Measurements from ENCODE around the gene SIK2. TPM values are rescaled to one million over a fixed set of nuclear protein-coding genes. Genes with fewer than 3 reads are reported as not detected.
A peak's percentile ranks its signal among the peaks of the same experiment; 100 is the strongest.

The SIK2 gene
- total RNA-seq, 8 experiments from 2014 or later, result 8.5 to 22.5 (median 12.1) TPM

DNA sequence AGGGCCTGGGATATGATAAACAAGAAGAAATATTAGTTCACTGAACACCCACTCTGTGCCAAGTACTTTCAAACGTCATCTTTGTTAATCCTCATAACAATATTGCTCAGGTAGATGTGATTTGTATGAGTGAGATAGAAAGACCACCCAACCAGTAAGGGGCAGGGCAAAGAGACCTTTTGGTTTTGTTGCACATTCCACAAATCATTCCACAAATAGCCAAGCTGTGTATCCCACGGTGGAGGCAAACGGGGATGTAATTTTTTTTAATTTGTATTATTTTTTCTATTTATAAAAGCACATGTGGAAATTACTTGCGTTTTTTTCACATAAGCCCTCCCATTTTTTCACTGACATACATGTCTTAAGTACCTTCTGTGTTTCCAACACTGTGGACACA is 32.8 kb upstream of the SIK2 start:
- Histone ChIP-seq H3K4me1 (replicated peaks in 1 of 2) (peaks cover 7 to 14% of the 10 kb centered on the region in 2 donors), H3K4me3 (no peak overlapping the region), H3K27ac (no peak overlapping the region)
- 0 to 89% (median 55%) methylated on average over 1 to 4 of the region's 4 CpGs; no CpG with 5 or more reads in 1 of the 10 experiments for WGBS, 10 experiments
- no peak for ATAC-seq (replicated peaks in 6 of 8)
- in situ Hi-C loops (cut with MboI; ENCODE audit: low pct_unique_long_range_greater_than_20kb in 2 of 9, low sequenced_read_pairs in 9 of 9, unreplicated experiment in 9 of 9), result loop anchor here in 1 of 9 experiments (10.0 kb wide), 1 partner anchor 115 kb away; no protein-coding TSS in a partner anchor

DNA sequence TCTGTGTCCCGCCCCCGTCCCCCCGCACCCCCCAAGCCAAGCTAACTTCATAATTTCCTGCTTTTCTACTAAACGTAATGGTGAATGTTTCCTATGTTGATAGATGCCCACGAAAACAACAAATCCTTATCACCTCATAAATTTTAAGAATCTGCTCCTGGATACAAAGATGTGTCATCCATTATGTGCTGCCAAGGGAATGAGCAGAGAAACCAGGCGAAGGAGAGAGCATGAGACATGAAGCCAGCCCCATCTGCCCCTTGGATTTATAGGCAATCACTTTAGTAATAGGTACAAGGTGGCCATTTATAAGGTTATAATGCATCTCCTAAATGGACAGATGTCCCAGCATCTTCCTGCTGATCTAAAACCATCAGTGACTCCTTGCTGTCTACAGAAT is 31.5 kb upstream of the SIK2 start:
- Histone ChIP-seq H3K4me1 (replicated peaks in 1 of 2) (peaks cover 10 to 21% of the 10 kb centered on the region in 2 donors), H3K4me3 (no peak overlapping the region), H3K27ac (no peak overlapping the region)
- 0 to 83% (median 80%) methylated on average over 1 to 4 of the region's 6 CpGs; no CpG with 5 or more reads in 6 of the 10 experiments for WGBS, 10 experiments
- in situ Hi-C loops (cut with MboI; ENCODE audit: low pct_unique_long_range_greater_than_20kb in 2 of 9, low sequenced_read_pairs in 9 of 9, unreplicated experiment in 9 of 9), result no loop called here
- no peak for ATAC-seq (replicated peaks in 6 of 8)

DNA sequence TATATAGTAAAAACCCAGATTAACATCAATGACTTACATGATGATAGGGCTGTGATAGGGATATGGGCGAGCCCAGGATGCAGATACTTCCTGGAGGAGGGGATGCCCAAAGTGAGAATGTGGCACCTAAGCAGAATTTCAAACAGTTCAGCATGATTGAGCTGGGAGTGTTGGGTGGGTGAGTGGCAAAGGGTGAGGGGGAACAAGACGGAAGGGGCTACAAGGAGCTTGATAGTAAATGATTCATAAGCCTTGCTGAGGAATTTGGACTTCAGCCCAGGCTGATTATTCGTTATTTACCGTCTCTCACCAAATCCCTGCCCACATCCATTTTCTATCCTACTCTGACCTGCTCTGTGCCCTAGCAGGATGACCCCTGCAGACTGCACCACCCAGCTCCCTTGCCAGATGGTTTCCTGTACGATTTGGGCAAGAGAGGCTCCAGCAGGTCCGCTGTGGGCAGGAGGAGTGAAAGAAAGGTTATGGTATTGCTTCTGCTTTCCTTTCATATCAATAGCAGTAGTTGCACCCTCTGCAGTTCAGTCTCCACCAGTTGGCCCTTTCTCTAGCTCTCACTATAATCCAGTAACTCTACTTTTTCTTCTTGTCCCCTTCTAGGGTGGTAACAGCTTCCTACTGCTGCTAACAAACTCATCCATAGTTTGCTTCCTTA is 30.3 kb upstream of the SIK2 start:
- in situ Hi-C loops (cut with MboI; ENCODE audit: low pct_unique_long_range_greater_than_20kb in 2 of 9, low sequenced_read_pairs in 9 of 9, unreplicated experiment in 9 of 9), result no loop called here
- WGBS, 10 experiments, result 0 to 100% (median 70%) methylated on average over 1 to 5 of the region's 6 CpGs; no CpG with 5 or more reads in 1 of the 10 experiments
- ATAC-seq (replicated peaks in 6 of 8), result peak in 1 of 8 experiments; percentile 5
- no peak overlapping the region for H3K4me3 ChIP-seq
- peaks cover 10 to 21% of the 10 kb centered on the region in 2 donors for H3K4me1 ChIP-seq (replicated peaks in 1 of 2)
- H3K27ac ChIP-seq, result no peak overlapping the region

DNA sequence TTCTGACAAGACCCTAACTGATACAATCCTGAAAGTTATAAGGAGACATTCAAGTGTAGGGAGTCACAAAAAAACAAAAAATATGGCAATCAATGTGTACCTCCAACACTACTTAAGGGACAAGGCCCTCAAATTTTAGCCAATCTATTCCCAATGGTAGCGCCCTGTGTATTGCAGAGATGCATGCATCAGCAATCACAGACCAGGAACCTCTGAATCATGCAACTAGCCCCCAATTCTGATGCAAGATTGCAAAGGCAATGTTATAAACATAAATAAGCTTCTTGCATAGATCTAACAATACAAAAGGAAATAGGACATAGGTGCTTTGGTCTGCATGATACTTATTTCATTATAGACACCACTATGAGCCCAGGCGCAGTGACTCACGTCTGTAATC is 29.7 kb upstream of the SIK2 start:
- Histone ChIP-seq H3K27ac (no peak overlapping the region), H3K4me3 (no peak overlapping the region), H3K4me1 (replicated peaks in 1 of 2) (peaks cover 10 to 21% of the 10 kb centered on the region in 2 donors)
- WGBS, 10 experiments, result 80 to 100% (median 100%) methylated on average over 1 to 3 of the region's 3 CpGs; no CpG with 5 or more reads in 3 of the 10 experiments
- peak in 5 of 8 experiments; percentile 14 to 86 (median 74) for ATAC-seq (replicated peaks in 6 of 8)
- in situ Hi-C loops (cut with MboI; ENCODE audit: low pct_unique_long_range_greater_than_20kb in 2 of 9, low sequenced_read_pairs in 9 of 9, unreplicated experiment in 9 of 9), result no loop called here

DNA sequence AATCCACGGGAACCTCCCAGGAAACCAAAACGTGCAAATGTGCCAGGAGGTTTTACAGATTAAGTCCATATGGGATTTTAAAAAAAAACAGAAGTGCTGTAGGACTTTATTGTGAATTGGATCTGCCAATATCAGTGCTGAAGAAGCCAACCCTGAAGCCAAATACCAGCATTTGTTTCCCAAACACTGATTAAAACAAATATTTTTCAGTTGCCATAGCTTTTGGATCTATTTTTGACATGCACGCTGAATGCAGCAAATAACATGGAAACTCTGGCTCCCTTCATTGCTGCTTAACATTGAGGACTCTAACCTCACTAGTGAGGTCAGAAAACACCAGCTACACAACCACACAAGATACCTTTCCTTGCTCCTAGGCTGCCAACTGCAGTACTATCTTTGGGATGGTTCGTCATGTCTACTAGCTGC is 28.4 kb upstream of the SIK2 start:
- peak in 3 of 8 experiments; percentile 22 to 52 (median 28) for ATAC-seq (replicated peaks in 6 of 8)
- peaks cover 10 to 21% of the 10 kb centered on the region in 2 donors for H3K4me1 ChIP-seq (replicated peaks in 1 of 2)
- no peak overlapping the region for H3K27ac ChIP-seq
- no peak overlapping the region for H3K4me3 ChIP-seq
- in situ Hi-C loops (cut with MboI; ENCODE audit: low pct_unique_long_range_greater_than_20kb in 2 of 9, low sequenced_read_pairs in 9 of 9, unreplicated experiment in 9 of 9), result no loop called here
- WGBS, 10 experiments, result 10 to 100% (median 85%) methylated on average over 1 to 4 of the region's 4 CpGs

DNA sequence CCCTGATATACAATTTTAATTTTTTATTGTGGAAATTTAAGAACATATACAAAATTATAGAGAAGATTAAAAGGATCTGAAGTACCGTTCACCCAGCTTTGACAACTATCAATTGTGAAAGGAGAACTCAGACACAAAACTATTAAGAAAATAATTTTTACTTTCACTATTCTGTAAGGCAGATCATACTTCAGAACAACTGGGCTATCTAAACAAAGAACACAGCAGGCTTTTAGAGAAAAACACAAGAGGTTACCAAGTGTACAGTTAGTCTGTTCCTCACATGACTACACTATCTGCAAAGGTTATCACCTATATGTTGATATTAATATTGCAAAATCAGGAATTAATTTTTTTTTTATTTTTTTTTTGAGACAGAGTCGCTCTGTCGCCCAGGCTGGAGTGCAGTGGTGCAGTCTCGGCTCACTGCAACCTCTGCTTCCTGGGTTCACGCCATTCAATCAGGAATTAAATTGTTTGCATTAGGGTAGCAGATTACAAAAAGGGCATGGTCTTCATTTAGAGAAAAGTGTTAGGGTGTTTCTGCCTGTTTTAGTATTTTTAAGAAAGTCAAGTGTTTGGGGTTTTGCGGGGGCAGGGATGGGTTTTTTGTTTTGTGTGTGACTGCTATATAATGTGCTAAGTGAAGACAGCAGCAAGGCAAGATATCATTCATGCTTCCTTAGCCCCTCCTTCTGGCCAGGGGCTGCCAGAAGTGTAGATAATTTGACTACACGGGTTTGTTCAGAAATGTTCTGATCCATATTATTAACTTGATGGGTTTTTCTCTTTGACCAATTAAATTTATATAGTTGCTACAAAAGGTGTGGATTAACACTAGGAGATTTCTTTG is 27.6 kb upstream of the SIK2 start:
- peak in 5 of 8 experiments; percentile 31 to 70 (median 44) for ATAC-seq (replicated peaks in 6 of 8)
- 7 to 84% (median 55%) methylated on average over 2 to 7 of the region's 7 CpGs for WGBS, 10 experiments
- H3K4me3 ChIP-seq, result no peak overlapping the region
- in situ Hi-C loops (cut with MboI; ENCODE audit: low pct_unique_long_range_greater_than_20kb in 2 of 9, low sequenced_read_pairs in 9 of 9, unreplicated experiment in 9 of 9), result loop anchor here in 3 of 9 experiments (25.0 kb wide), 3 partner anchors 188 to 263 kb away; partner anchors contain the start of gene PPP2R1B (in 1 of the 3)
- no peak overlapping the region for H3K27ac ChIP-seq
- H3K4me1 ChIP-seq (replicated peaks in 1 of 2), result peaks cover 8 to 18% of the 10 kb centered on the region in 2 donors

DNA sequence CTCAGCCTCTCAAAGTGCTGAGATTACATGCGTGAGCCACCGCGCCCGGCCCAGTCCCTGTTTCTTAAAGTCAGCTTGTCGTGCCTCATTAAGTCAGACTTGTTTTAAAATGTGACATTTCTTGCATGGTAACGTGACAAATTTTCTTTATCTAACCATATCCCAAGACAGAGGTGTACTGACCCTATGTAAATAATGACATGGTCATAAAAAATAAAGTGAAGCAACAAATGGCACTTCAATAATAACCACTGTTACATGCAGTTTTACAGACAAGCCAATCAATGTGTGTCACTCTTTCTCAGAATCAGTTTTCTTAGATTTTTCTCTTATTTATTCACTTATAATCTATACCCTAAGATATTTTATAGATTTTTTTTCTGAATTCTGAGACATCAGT is 26.5 kb upstream of the SIK2 start:
- H3K4me1 ChIP-seq (replicated peaks in 1 of 2), result peaks cover 3 to 7% of the 10 kb centered on the region in 2 donors
- H3K27ac ChIP-seq, result no peak overlapping the region
- 33 to 100% (median 94%) methylated on average over 1 to 6 of the region's 6 CpGs; no CpG with 5 or more reads in 3 of the 10 experiments for WGBS, 10 experiments
- ATAC-seq (replicated peaks in 6 of 8), result no peak
- no peak overlapping the region for H3K4me3 ChIP-seq
- in situ Hi-C loops (cut with MboI; ENCODE audit: low pct_unique_long_range_greater_than_20kb in 2 of 9, low sequenced_read_pairs in 9 of 9, unreplicated experiment in 9 of 9), result loop anchor here in 3 of 9 experiments (25.0 kb wide), 3 partner anchors 187 to 262 kb away; partner anchors contain the start of gene PPP2R1B (in 1 of the 3)

DNA sequence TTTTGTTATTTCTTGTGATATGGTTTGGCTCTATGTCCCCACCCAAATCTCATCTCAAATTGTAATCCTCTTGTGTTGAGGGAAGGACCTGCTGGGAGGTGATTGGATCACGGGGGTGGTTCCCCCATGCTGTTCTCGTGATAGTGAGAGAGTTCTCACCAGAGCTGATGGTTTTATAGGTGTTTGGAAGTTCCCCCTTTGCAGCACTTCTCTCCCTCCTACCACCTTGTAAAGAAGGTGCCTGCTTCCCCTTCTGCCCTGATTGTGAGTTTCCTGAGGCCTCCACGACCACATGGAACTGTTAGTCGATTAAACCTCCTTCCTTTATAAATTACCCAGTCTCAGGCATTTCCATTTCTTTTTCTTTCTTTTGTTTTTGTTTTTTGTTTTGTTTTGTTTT is 24.4 kb upstream of the SIK2 start:
- WGBS, 10 experiments, result 48 to 100% (median 90%) methylated on average over 2 to 4 of the region's 4 CpGs
- in situ Hi-C loops (cut with MboI; ENCODE audit: low pct_unique_long_range_greater_than_20kb in 2 of 9, low sequenced_read_pairs in 9 of 9, unreplicated experiment in 9 of 9), result loop anchor here in 3 of 9 experiments (25.0 kb wide), 3 partner anchors 184 to 259 kb away; partner anchors contain the start of gene PPP2R1B (in 1 of the 3)
- Histone ChIP-seq H3K27ac (no peak overlapping the region), H3K4me1 (replicated peaks in 1 of 2) (peaks cover 3 to 7% of the 10 kb centered on the region in 2 donors), H3K4me3 (no peak overlapping the region)
- ATAC-seq (replicated peaks in 6 of 8), result no peak

DNA sequence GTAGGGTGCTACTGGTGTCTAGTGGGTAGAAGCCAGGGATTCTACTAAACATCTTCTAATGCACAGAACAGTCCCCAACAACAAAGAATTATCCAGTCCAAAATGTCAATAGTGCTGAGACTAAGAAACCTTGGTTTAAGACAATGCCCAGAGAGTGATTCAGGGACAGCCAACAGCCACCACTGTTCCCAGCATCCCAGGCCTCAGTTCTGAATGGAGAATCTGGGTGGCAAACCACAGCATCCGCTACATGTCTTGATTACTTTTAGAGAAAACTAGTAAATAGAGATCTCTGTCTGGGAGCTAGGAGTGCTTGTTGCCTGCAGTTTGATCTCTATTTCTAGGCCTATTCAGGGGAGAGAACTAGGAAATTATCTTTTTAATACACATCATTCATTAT is 20.9 kb upstream of the SIK2 start:
- WGBS, 10 experiments, result 100% methylated on average over 1 of the region's 1 CpG; no CpG with 5 or more reads in 4 of the 10 experiments
- no peak for ATAC-seq (replicated peaks in 6 of 8)
- Histone ChIP-seq H3K4me3 (no peak overlapping the region), H3K4me1 (replicated peaks in 1 of 2) (no peaks in the 10 kb centered on the region), H3K27ac (no peak overlapping the region)
- in situ Hi-C loops (cut with MboI; ENCODE audit: low pct_unique_long_range_greater_than_20kb in 2 of 9, low sequenced_read_pairs in 9 of 9, unreplicated experiment in 9 of 9), result loop anchor here in 4 of 9 experiments (10.0 to 25.0 kb wide), 4 partner anchors 181 to 263 kb away; partner anchors contain the start of gene PPP2R1B (in 1 of the 4)

DNA sequence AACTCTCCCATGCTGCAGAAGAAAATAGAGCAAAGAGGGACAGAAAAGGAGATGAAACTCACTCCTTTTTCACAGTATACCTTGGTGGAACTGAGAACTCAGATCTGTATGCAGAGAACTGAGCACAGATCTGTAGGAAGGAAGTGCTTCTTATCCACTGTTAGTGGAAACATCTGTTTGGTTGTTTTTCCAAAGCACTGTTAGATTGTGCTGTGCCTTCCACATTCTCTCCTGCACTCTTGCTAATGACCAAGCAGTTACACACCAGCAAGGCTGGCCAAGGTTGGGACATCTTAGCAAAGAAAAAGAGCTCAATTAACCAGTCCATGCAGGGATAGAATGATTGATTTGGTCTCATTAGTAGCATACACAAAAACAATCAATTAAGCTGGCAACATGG is 20.1 kb upstream of the SIK2 start:
- no peak for ATAC-seq (replicated peaks in 6 of 8)
- H3K4me3 ChIP-seq, result no peak overlapping the region
- in situ Hi-C loops (cut with MboI; ENCODE audit: low pct_unique_long_range_greater_than_20kb in 2 of 9, low sequenced_read_pairs in 9 of 9, unreplicated experiment in 9 of 9), result loop anchor here in 4 of 9 experiments (10.0 to 25.0 kb wide), 4 partner anchors 180 to 263 kb away; partner anchors contain the start of gene PPP2R1B (in 1 of the 4)

DNA sequence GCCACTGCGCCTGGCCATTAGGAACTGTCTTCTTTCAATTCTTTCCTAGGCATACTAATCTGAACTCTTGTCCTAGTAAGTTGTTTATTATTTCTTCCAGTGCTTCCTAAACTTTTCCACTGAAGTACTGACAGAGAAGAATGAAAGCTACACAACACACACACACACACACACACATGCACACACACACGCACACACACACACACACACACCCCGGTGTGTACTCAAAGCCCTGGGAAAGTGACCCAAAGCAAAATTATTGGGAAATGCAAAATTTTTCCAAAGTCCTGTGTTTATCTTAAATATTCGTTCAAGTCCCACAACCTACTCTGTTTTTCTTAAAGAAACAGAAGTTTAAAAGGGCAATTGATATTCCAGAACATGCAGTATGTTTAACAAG is 19.4 kb upstream of the SIK2 start:
- in situ Hi-C loops (cut with MboI; ENCODE audit: low pct_unique_long_range_greater_than_20kb in 2 of 9, low sequenced_read_pairs in 9 of 9, unreplicated experiment in 9 of 9), result loop anchor here in 4 of 9 experiments (10.0 to 25.0 kb wide), 4 partner anchors 179 to 262 kb away; partner anchors contain the start of gene PPP2R1B (in 1 of the 4)
- WGBS, 10 experiments, result 6 to 100% (median 55%) methylated on average over 1 to 3 of the region's 4 CpGs
- no peak overlapping the region for H3K27ac ChIP-seq
- no peak overlapping the region for H3K4me3 ChIP-seq
- no peak for ATAC-seq (replicated peaks in 6 of 8)
- H3K4me1 ChIP-seq (replicated peaks in 1 of 2), result no peaks in the 10 kb centered on the region

More for the DNA sequence above, 20.1 kb upstream of the SIK2 start:
- no peak overlapping the region for H3K27ac ChIP-seq
- H3K4me1 ChIP-seq (replicated peaks in 1 of 2), result no peaks in the 10 kb centered on the region

DNA sequence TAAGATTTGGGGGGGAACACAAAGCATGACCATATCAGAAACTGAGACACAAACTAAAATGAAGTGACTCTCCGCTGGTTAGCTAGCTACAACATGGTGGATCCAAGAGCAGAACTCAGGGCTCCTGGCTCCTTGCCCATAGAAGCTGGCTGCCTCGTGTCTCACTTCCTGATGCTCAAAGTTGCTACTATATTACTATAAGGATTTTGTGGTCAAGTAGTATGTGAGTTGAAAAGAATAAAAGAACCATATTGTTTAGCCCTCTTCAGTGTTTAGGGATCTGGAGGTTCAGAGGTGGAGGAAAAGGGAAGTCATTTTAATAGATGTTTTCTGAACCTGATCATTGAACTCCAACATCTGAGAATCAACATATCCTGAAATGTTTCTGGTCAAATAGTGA is 16.9 kb upstream of the SIK2 start:
- in situ Hi-C loops (cut with MboI; ENCODE audit: low pct_unique_long_range_greater_than_20kb in 2 of 9, low sequenced_read_pairs in 9 of 9, unreplicated experiment in 9 of 9), result loop anchor here in 4 of 9 experiments (10.0 to 25.0 kb wide), 4 partner anchors 177 to 259 kb away; partner anchors contain the start of gene PPP2R1B (in 1 of the 4)
- H3K4me3 ChIP-seq, result no peak overlapping the region
- WGBS, 10 experiments, result 0 to 86% (median 47%) methylated on average over 1 to 2 of the region's 2 CpGs; no CpG with 5 or more reads in 4 of the 10 experiments
- no peaks in the 10 kb centered on the region for H3K4me1 ChIP-seq (replicated peaks in 1 of 2)
- no peak for ATAC-seq (replicated peaks in 6 of 8)
- no peak overlapping the region for H3K27ac ChIP-seq

All from motor neuron (in vitro differentiated cells).